ENCODE data around the gene GGPS1.

Gene GGPS1

GRCh38 chr1:235313931-235314678 is 14.3 kb upstream of the GGPS1 start:
- Histone ChIP-seq H3K4me3 (no peak overlapping the region), H3K9me3 (replicated peaks in 1 of 11) (peaks cover 0 to 22% (median 12%) of the 10 kb centered on the region in 11 experiments; a peak in 18 of 22 replicates), H3K27ac (peak overlapping the region in 1 of 11 experiments; percentile 11; a peak in 1 of 22 replicates), H3K27me3 (no peaks in the 10 kb centered on the region), H4K20me1 (peaks cover 78 to 93% (median 92%) of the 10 kb centered on the region in 11 experiments), H3K9ac (peak overlapping the region in 1 of 11 experiments; percentile 25; a peak in 1 of 22 replicates), H3K36me3 (peaks cover 27 to 73% (median 59%) of the 10 kb centered on the region in 11 experiments), H3K4me1 (peaks cover 8 to 57% (median 18%) of the 10 kb centered on the region in 10 experiments; a peak in 18 of 20 replicates), H3K4me2 (no peak overlapping the region; a peak in 1 of 22 replicates)
- no peak for TF ChIP-seq Cebpa-rat (IDR thresholded peaks at IDR 0.05)

- no peak overlapping the region for H3K9ac ChIP-seq
- H3K4me3 ChIP-seq = no peak overlapping the region
- peaks cover 0 to 20% (median 10%) of the 10 kb centered on the region in 11 experiments; a peak in 18 of 22 replicates for H3K9me3 ChIP-seq (replicated peaks in 1 of 11)
- peaks cover 33 to 80% (median 67%) of the 10 kb centered on the region in 11 experiments for H3K36me3 ChIP-seq
- no peak overlapping the region for H3K27ac ChIP-seq
- H3K27me3 ChIP-seq = no peaks in the 10 kb centered on the region
- peaks cover 88 to 100% (median 100%) of the 10 kb centered on the region in 11 experiments for H4K20me1 ChIP-seq
- peaks cover 15 to 62% (median 24%) of the 10 kb centered on the region in 10 experiments; a peak in 19 of 20 replicates for H3K4me1 ChIP-seq
- H3K4me2 ChIP-seq = no peak overlapping the region; a peak in 1 of 22 replicates
- TF ChIP-seq Cebpa-rat (IDR thresholded peaks at IDR 0.05) = no peak
Observed at GRCh38 chr1:235315173-235315572, 13.2 kb upstream of the GGPS1 start.

- Histone ChIP-seq H3K36me3 (peaks cover 34 to 80% (median 67%) of the 10 kb centered on the region in 11 experiments), H3K4me3 (no peak overlapping the region), H3K27me3 (no peaks in the 10 kb centered on the region), H3K9ac (no peak overlapping the region), H4K20me1 (peaks cover 88 to 100% (median 100%) of the 10 kb centered on the region in 11 experiments), H3K4me1 (peaks cover 12 to 59% (median 23%) of the 10 kb centered on the region in 10 experiments; a peak in 19 of 20 replicates), H3K4me2 (no peak overlapping the region), H3K27ac (no peak overlapping the region), H3K9me3 (replicated peaks in 1 of 11) (peaks cover 0 to 14% (median 4%) of the 10 kb centered on the region in 11 experiments; a peak in 17 of 22 replicates)
- no peak for TF ChIP-seq Cebpa-rat (IDR thresholded peaks at IDR 0.05)
Observed at GRCh38 chr1:235315735-235316134, 12.6 kb upstream of the GGPS1 start.

- Histone ChIP-seq H3K27ac (peak overlapping the region in 3 of 11 experiments; percentile 19 to 23 (median 22); a peak in 3 of 22 replicates), H3K4me3 (no peak overlapping the region), H3K27me3 (no peaks in the 10 kb centered on the region), H4K20me1 (peaks cover 94 to 100% (median 100%) of the 10 kb centered on the region in 11 experiments), H3K4me2 (peak overlapping the region in 4 of 11 experiments; percentile 6 to 61 (median 44); a peak in 6 of 22 replicates), H3K36me3 (peaks cover 35 to 80% (median 67%) of the 10 kb centered on the region in 11 experiments), H3K4me1 (peaks cover 8 to 55% (median 18%) of the 10 kb centered on the region in 10 experiments; a peak in 19 of 20 replicates), H3K9me3 (replicated peaks in 1 of 11) (no peaks in the 10 kb centered on the region; a peak in 1 of 22 replicates), H3K9ac (peak overlapping the region in 2 of 11 experiments; percentile 5 to 33; a peak in 2 of 22 replicates)
- no peak for TF ChIP-seq Cebpa-rat (IDR thresholded peaks at IDR 0.05)
Observed at GRCh38 chr1:235317168-235317567, 11.2 kb upstream of the GGPS1 start.

GRCh38 chr1:235319255-235319654 is 9.1 kb upstream of the GGPS1 start:
- H3K9ac ChIP-seq = no peak overlapping the region
- H4K20me1 ChIP-seq = peaks cover 96 to 100% (median 100%) of the 10 kb centered on the region in 11 experiments
- no peak for TF ChIP-seq Cebpa-rat (IDR thresholded peaks at IDR 0.05)
- no peak overlapping the region for H3K27ac ChIP-seq
- no peaks in the 10 kb centered on the region for H3K27me3 ChIP-seq
- peaks cover 8 to 66% (median 23%) of the 10 kb centered on the region in 10 experiments for H3K4me1 ChIP-seq
- H3K4me3 ChIP-seq = no peak overlapping the region
- H3K4me2 ChIP-seq = peak overlapping the region in 5 of 11 experiments; percentile 3 to 31 (median 15); a peak in 1 of 22 replicates
- H3K9me3 ChIP-seq (replicated peaks in 1 of 11) = no peaks in the 10 kb centered on the region
- peaks cover 54 to 85% (median 73%) of the 10 kb centered on the region in 11 experiments for H3K36me3 ChIP-seq

GRCh38 chr1:235320521-235321179 is 7.7 kb upstream of the GGPS1 start:
- Histone ChIP-seq H3K27me3 (no peaks in the 10 kb centered on the region), H3K36me3 (peaks cover 54 to 86% (median 75%) of the 10 kb centered on the region in 11 experiments), H3K4me3 (no peak overlapping the region), H3K27ac (no peak overlapping the region), H3K4me1 (peaks cover 13 to 70% (median 34%) of the 10 kb centered on the region in 10 experiments), H4K20me1 (peaks cover 93 to 100% (median 100%) of the 10 kb centered on the region in 11 experiments), H3K9ac (no peak overlapping the region), H3K4me2 (0 out of 22 replicates have a peak overlapping the region, but pooled peaks of 1 of the 11 experiments have one; percentile 15), H3K9me3 (replicated peaks in 1 of 11) (no peaks in the 10 kb centered on the region)
- TF ChIP-seq Cebpa-rat (IDR thresholded peaks at IDR 0.05) = no peak

GRCh38 chr1:235324296-235324695 is 4.1 kb upstream of the GGPS1 start:
- no peaks in the 10 kb centered on the region for H3K27me3 ChIP-seq
- no peak for TF ChIP-seq Cebpa-rat (IDR thresholded peaks at IDR 0.05)
- no peaks in the 10 kb centered on the region for H3K9me3 ChIP-seq (replicated peaks in 1 of 11)
- peaks cover 7 to 44% (median 29%) of the 10 kb centered on the region in 10 experiments for H3K4me1 ChIP-seq
- H3K4me3 ChIP-seq = peak overlapping the region in 3 of 10 experiments; percentile 24 to 99 (median 30); a peak in 3 of 20 replicates
- H4K20me1 ChIP-seq = peaks cover 75 to 88% (median 86%) of the 10 kb centered on the region in 11 experiments
- peaks cover 42 to 67% (median 53%) of the 10 kb centered on the region in 11 experiments for H3K36me3 ChIP-seq
- peak overlapping the region in 8 of 11 experiments; percentile 18 to 99 (median 46); a peak in 11 of 22 replicates for H3K9ac ChIP-seq
- H3K4me2 ChIP-seq = peak overlapping the region; percentile 56 to 94 (median 86)
- no peak overlapping the region for H3K27ac ChIP-seq

GRCh38 chr1:235325139-235325538 is 3.2 kb upstream of the GGPS1 start:
- H3K4me2 ChIP-seq = peak overlapping the region; percentile 73 to 94 (median 86); a peak in 21 of 22 replicates
- H3K4me1 ChIP-seq = peaks cover 6 to 40% (median 26%) of the 10 kb centered on the region in 10 experiments
- no peak for TF ChIP-seq Cebpa-rat (IDR thresholded peaks at IDR 0.05)
- H3K27me3 ChIP-seq = no peaks in the 10 kb centered on the region
- H3K36me3 ChIP-seq = peaks cover 38 to 58% (median 45%) of the 10 kb centered on the region in 11 experiments
- peak overlapping the region; percentile 94 to 99 (median 98); a peak in 17 of 22 replicates for H3K9ac ChIP-seq
- peak overlapping the region; percentile 90 to 100 (median 98); a peak in 18 of 20 replicates for H3K4me3 ChIP-seq
- peak overlapping the region in 6 of 11 experiments; percentile 10 to 47 (median 31); a peak in 8 of 22 replicates for H3K27ac ChIP-seq
- peaks cover 67 to 88% (median 84%) of the 10 kb centered on the region in 11 experiments for H4K20me1 ChIP-seq
- H3K9me3 ChIP-seq (replicated peaks in 1 of 11) = no peaks in the 10 kb centered on the region

Data from BLaER1 treated with 17β-estradiol and CSF1 and Interleukin-3, amounts not matched to agents 10 nM and 100 nM (cell line).